Glomerular visceral epithelial cell (primary cell): ENCODE measurements around the gene PMPCA.

Experiments used
- DNase-seq: peaks from one replicate; pipeline ENCODE4 v3.0.0-alpha.2; 2016; ENCODE audit errors: extremely low spot score

The PMPCA gene

GRCh38 chr9:136456258-136456657 lies 45.8 kb downstream of the PMPCA start:
- no peak for DNase-seq

DNA sequence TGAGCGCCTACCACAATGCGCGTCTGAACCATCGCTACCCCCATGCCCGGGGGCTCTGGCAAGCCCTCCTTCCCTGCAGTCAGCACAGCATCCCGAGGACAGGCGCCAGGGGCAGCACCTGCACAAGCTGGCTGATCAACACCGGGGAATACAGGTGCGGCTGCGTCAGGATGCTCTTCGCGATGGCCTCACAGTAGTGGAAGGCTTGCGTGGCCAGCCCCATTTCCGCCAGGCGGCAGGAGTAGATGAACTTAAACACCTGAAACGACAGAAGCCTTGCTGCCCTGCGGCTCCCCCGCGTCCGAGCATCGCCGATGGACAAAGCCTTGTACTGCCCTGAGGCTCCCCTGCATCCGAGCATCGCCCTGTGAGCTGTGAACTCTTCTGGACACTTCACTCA lies 46.9 kb downstream of the PMPCA start:
- no peak for DNase-seq

GRCh38 chr9:136459425-136459824 lies 49.0 kb downstream of the PMPCA start:
- DNase-seq: no peak

DNA sequence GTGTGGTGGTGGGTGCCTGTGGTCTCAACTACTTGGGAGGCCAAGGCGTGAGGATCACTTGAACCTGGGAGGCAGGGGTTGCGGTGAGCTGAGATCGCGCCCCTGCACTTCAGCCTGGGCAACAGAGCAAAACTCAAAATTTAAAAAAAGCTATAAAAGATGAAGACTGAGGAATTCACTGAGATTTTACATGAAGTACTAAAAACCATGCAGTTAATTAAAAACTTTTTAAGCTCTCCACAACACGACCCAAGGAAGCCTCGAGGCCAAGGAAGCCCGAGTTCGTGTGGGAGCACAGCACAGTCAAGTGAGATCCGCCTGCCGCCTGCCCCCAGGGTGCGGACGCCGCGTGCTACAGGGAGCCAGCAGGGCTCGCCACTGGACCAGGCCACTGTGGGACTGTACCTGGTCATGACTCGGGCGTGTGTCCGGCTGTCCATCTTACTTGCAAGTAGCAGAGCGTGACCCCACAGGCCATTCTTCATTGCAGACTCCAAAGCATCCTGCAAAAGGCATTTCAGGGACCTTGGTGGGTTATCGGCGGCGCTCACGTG lies 50.4 kb downstream of the PMPCA start:
- DNase-seq: no peak

- DNase-seq: no peak
Measured at GRCh38 chr9:136462664-136463063, 52.2 kb downstream of the PMPCA start.

DNA sequence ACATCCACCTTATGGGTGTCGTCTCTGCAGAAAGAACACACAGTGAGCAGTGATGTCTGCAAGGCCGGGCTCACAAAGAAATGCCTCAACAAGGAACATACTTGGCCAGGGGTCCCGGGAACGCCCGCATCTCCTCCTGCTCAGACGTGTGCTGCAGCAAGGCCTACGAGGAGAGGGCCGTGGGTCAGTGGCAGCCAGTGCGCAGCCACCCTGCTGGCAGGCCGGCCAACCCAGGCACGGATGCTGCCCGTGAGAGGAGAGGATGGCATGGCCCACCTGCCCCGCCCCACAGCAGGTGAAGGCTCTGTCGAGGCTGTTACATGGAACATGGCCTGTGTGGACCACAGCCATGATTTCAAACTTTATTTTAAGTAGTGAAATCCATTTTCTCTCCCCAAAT lies 53.1 kb downstream of the PMPCA start:
- DNase-seq: no peak

DNA sequence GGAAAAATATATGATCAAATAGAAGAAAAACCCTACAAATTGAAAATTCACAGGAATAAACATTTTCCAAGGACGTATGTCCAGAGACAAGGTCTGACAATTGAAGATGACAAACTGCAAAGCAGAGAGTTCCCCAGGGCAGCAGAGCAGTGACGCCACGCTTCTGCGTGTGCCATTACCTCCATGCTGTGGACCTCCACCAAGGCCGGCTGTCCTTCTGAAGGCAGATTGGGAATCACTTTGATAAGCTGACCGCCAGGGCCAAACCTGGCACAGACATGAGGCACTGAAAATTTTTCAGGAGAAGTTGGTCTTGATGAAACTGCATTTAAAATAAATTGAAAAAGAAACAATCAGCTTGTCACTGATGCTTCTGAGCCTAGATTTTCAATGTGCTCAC lies 53.8 kb downstream of the PMPCA start:
- no peak for DNase-seq

- DNase-seq: no peak
Measured at GRCh38 chr9:136465500-136466154, 55.2 kb downstream of the PMPCA start.

DNA sequence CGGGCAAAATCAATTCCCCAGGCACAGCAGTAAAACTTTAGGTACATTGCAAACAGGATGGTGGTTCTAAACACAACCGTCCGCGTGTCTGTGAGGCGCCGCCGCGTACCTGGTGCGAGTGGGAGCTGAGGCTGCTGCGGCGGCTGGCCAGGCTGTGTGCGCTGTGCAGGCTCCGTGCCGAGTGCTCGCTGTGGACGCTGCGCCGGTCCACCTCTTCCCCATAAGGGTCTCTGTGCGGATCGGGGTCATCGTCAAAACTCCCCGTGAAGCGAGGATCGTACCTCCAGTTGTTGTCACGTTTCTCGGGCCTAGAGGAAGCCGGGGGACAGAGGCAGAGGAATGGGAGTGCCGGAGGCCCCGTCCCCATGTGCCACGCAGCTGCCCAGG lies 55.7 kb downstream of the PMPCA start:
- DNase-seq: no peak

- DNase-seq: no peak
Measured at GRCh38 chr9:136467766-136468165, 57.3 kb downstream of the PMPCA start.

- DNase-seq: no peak
Measured at GRCh38 chr9:136470356-136470755, 59.9 kb downstream of the PMPCA start.

DNA sequence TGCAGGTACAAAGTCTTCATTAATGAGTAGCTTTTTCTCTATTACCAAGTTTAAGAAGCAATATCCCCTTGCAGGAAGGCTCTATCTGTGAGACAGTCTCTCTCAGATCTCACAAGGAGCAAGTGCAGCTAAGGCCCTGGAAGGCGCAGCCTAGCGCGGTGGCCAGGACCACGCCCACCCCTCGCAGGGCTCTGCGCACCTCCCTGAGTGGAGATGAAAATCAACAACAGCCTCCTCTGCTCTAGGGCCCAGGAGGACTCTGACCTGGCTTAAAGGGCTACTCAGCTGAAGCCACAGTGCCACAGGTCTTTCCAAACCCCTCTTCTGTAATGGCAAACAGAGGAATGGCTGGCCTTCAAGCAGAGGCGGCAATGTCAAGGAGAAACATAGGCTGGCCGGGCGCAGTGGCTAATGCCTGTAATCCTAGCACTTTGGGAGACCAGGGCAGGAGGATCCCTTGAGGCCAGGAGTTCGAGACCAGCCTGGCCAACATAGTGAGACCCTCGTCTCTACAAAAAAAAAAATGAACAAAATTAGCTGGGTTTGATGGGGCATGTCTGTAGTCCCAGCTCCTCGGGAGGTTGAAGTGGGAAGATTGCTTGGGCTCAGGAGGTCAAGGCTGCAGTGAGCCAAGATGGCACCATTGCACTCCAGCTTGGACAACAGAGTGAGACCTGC lies 60.5 kb downstream of the PMPCA start:
- no peak for DNase-seq

- no peak for DNase-seq
Measured at GRCh38 chr9:136471802-136472487, 61.5 kb downstream of the PMPCA start.

- DNase-seq: no peak
Measured at GRCh38 chr9:136472640-136473353, 62.3 kb downstream of the PMPCA start.

GRCh38 chr9:136473354-136473721 lies 62.9 kb downstream of the PMPCA start:
- no peak for DNase-seq
